NCI-H146 (cell line): ENCODE measurements around the gene GRK3.
"Not testable (repeated sequence)": the region's sequence is repeated elsewhere in the genome, so short reads cannot be mapped to it uniquely, and the experiment has no call there.

Experiments
- DNase-seq: peaks from one replicate; lab custom pipeline; 2025; lab: John Stamatoyannopoulos, UW

GRK3 gene

GRCh38 chr22:25572708-25573171 lies 8.3 kb downstream of the GRK3 start:
- no peak for DNase-seq

GRCh38 chr22:25573841-25574240 lies 9.4 kb downstream of the GRK3 start:
- no peak for DNase-seq

GRCh38 chr22:25574736-25575135 lies 10.3 kb downstream of the GRK3 start:
- DNase-seq, result no peak

GRCh38 chr22:25575674-25576392 lies 11.4 kb downstream of the GRK3 start:
- DNase-seq, result not testable (repeated sequence)

- not testable (repeated sequence) for DNase-seq
Measured at GRCh38 chr22:25581452-25581851, 17.0 kb downstream of the GRK3 start.

GRCh38 chr22:25582946-25583345 lies 18.5 kb downstream of the GRK3 start:
- DNase-seq, result no peak

- DNase-seq, result not testable (repeated sequence)
Measured at GRCh38 chr22:25584993-25585392, 20.5 kb downstream of the GRK3 start.

GRCh38 chr22:25589664-25590063 lies 25.2 kb downstream of the GRK3 start:
- not testable (repeated sequence) for DNase-seq

- not testable (repeated sequence) for DNase-seq
Measured at GRCh38 chr22:25593323-25593722, 28.8 kb downstream of the GRK3 start.

- no peak for DNase-seq
Measured at GRCh38 chr22:25598609-25599008, 34.1 kb downstream of the GRK3 start.

GRCh38 chr22:25602445-25602844 lies 38.0 kb downstream of the GRK3 start:
- DNase-seq, result no peak

- DNase-seq, result no peak
Measured at GRCh38 chr22:25602916-25603315, 38.4 kb downstream of the GRK3 start.

- not testable (repeated sequence) for DNase-seq
Measured at GRCh38 chr22:25605146-25605545, 40.7 kb downstream of the GRK3 start.

- DNase-seq, result not testable (repeated sequence)
Measured at GRCh38 chr22:25605565-25605964, 41.1 kb downstream of the GRK3 start.

GRCh38 chr22:25611284-25611683 lies 46.8 kb downstream of the GRK3 start:
- not testable (repeated sequence) for DNase-seq

GRCh38 chr22:25613131-25613530 lies 48.7 kb downstream of the GRK3 start:
- not testable (repeated sequence) for DNase-seq

GRCh38 chr22:25613558-25613957 lies 49.1 kb downstream of the GRK3 start:
- not testable (repeated sequence) for DNase-seq

GRCh38 chr22:25614791-25615190 lies 50.3 kb downstream of the GRK3 start:
- DNase-seq, result not testable (repeated sequence)

GRCh38 chr22:25621986-25622385 lies 57.5 kb downstream of the GRK3 start:
- no peak for DNase-seq

GRCh38 chr22:25623310-25623734 lies 58.8 kb downstream of the GRK3 start:
- peak; percentile 42 for DNase-seq

GRCh38 chr22:25623851-25624250 lies 59.4 kb downstream of the GRK3 start:
- no peak for DNase-seq

GRCh38 chr22:25624476-25624875 lies 60.0 kb downstream of the GRK3 start:
- DNase-seq, result no peak

GRCh38 chr22:25625747-25626623 lies 61.5 kb downstream of the GRK3 start:
- not testable (repeated sequence) for DNase-seq
